ENCODE measurements around the gene GOLGA6L7.

- TF ChIP-seq POLR2AphosphoS5 (IDR thresholded peaks at IDR 0.05; ENCODE audit: insufficient read depth, low read depth, low read length) (no peak), POLR2A (IDR thresholded peaks at IDR 0.05; ENCODE audit: low read depth, low read length) (no peak), EZH2 (IDR thresholded peaks at IDR 0.05; ENCODE audit: borderline replicate concordance, low read depth, low read length, severe bottlenecking) (no peak), FOS (IDR thresholded peaks at IDR 0.05; ENCODE audit: borderline replicate concordance, insufficient read depth, low read length) (peak; percentile 72)
- TF ChIP-seq, protein P1, sequence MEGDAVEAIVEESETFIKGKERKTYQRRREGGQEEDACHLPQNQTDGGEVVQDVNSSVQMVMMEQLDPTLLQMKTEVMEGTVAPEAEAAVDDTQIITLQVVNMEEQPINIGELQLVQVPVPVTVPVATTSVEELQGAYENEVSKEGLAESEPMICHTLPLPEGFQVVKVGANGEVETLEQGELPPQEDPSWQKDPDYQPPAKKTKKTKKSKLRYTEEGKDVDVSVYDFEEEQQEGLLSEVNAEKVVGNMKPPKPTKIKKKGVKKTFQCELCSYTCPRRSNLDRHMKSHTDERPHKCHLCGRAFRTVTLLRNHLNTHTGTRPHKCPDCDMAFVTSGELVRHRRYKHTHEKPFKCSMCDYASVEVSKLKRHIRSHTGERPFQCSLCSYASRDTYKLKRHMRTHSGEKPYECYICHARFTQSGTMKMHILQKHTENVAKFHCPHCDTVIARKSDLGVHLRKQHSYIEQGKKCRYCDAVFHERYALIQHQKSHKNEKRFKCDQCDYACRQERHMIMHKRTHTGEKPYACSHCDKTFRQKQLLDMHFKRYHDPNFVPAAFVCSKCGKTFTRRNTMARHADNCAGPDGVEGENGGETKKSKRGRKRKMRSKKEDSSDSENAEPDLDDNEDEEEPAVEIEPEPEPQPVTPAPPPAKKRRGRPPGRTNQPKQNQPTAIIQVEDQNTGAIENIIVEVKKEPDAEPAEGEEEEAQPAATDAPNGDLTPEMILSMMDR (IDR thresholded peaks at IDR 0.05; ENCODE audit: extremely low read depth in 1 of 2, insufficient read depth in 1 of 2, low read depth in 1 of 2, low read length in 2 of 2) = no peak
- TF ChIP-seq, protein P2, sequence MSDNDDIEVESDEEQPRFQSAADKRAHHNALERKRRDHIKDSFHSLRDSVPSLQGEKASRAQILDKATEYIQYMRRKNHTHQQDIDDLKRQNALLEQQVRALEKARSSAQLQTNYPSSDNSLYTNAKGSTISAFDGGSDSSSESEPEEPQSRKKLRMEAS (IDR thresholded peaks at IDR 0.05; ENCODE audit: insufficient read depth, insufficient read length) = no peak
These were observed 48.5 kb upstream of the GOLGA6L7 start for GRCh38 chr15:28896951-28897350.
